GM19463 (cell line): ENCODE results near the gene IMPG1.

Source experiments
- ATAC-seq: cut with Tn5 transposase; IDR thresholded peaks from one replicate; pipeline ENCODE4 v1.9.1; 2021; ENCODE audit warnings: mild to moderate bottlenecking, moderate library complexity; ENCODE audit not compliant: unreplicated experiment

The IMPG1 gene

DNA sequence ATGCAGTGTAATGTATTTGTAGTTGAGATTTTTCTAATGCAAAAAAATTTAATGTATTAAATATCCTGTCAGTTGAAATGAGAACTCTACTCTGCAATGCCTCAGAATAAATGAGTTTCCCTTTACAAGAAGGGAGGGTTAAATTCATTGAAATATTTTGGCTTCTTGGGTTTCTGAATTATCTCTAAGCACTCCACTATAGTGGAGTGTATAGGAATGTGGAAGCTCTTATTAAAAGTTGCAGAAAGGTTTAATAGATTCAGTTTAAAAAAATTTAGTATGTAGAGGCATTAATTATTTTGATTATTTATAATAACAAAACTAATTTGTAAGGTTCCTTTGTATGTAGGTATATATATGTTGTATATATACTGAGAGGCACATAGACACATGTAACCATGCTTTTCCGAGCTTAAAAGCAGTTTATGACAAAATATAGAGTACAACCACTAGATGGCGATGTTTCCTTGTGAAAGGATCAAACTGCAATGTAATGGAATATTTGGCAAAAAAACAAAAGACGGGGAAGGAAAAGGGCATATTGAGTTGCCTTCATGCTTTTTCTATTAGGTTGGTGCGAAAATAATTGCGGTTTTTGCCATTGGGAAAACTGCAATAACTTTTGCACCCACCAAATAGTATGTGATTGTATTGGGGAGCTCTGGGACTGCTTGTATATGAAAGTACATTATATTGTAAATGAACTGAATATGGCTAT lies 179.2 kb downstream of the IMPG1 start:
- ATAC-seq, result peak; percentile 75

- no peak for ATAC-seq
Observed at GRCh38 chr6:75892384-75892783, 180.1 kb downstream of the IMPG1 start.

- ATAC-seq, result no peak
Observed at GRCh38 chr6:75884822-75885221, 187.6 kb downstream of the IMPG1 start.

- no peak for ATAC-seq
Observed at GRCh38 chr6:75882734-75883133, 189.7 kb downstream of the IMPG1 start.

- ATAC-seq, result no peak
Observed at GRCh38 chr6:75880305-75880704, 192.2 kb downstream of the IMPG1 start.

- ATAC-seq, result no peak
Observed at GRCh38 chr6:75876152-75876551, 196.3 kb downstream of the IMPG1 start.

DNA sequence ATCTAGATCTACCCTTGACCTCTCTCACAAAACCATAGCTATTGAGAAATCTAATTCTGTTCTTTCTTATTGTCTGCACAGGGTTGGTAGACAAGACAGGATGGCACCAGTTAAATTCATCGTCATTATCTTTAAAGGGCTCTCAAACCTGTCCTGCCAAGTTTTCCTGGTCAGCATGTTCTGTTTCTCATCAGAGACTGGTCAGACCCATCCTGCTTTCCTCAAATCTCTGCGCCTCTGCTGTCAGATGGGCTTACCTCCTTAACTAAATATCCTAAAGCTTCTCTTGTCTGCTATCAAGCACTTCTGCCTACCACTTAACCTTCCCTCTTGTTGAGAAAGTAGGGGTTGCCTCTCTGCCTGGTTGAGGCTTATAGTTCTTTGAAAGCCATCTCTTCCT lies 198.2 kb downstream of the IMPG1 start:
- no peak for ATAC-seq
